Endodermal cell (in vitro differentiated cells): ENCODE results near the gene ENKUR. TPM values are rescaled to one million over a fixed set of nuclear protein-coding genes. Genes with fewer than 3 reads are reported as not detected.

Experiments used
- DNase-seq: peaks from one replicate; pipeline ENCODE4 v3.0.0-alpha.2; 2017
- H3K27ac ChIP-seq: 2 replicates; pipeline ENCODE4 v1.5.1; 2013; ENCODE audit warnings: mild to moderate bottlenecking, low read depth, low read length, moderate library complexity
- H3K27me3 ChIP-seq: 2 replicates; pipeline ENCODE4 v1.6.1; 2013; ENCODE audit warnings: mild to moderate bottlenecking, low read length, moderate library complexity; ENCODE audit not compliant: insufficient read depth, control insufficient read depth, poor library complexity, severe bottlenecking
- H3K36me3 ChIP-seq: 2 replicates; pipeline ENCODE4 v1.7.0; 2013; ENCODE audit warnings: mild to moderate bottlenecking, low read length, moderate library complexity; ENCODE audit not compliant: control insufficient read depth, insufficient read depth
- H3K4me1 ChIP-seq: one replicate; pipeline ENCODE4 v1.7.0; 2013; ENCODE audit warnings: low read length; ENCODE audit not compliant: control insufficient read depth, insufficient read depth
- H3K4me3 ChIP-seq: 2 replicates; pipeline ENCODE4 v1.5.1; 2013; ENCODE audit warnings: mild to moderate bottlenecking, low read length, moderate library complexity
- H3K9ac ChIP-seq: 2 replicates; pipeline ENCODE4 v1.6.1; 2013; ENCODE audit warnings: mild to moderate bottlenecking, low read length, moderate library complexity; ENCODE audit not compliant: poor library complexity, severe bottlenecking; ENCODE audit errors: extremely low read depth
- H3K9me3 ChIP-seq: 2 replicates; pipeline ENCODE4 v1.6.1; 2013; ENCODE audit warnings: mild to moderate bottlenecking, low read length, moderate library complexity; ENCODE audit not compliant: control insufficient read depth
- H3K27ac Mint-ChIP-seq: 2 replicates; pipeline ENCODE4 v1.8.0; 2020; ENCODE audit warnings: mixed read lengths
- H3K27me3 Mint-ChIP-seq: 2 replicates; pipeline ENCODE4 v1.8.0; 2021; ENCODE audit warnings: mild to moderate bottlenecking, mixed read lengths; ENCODE audit not compliant: insufficient read depth
- H3K36me3 Mint-ChIP-seq: 2 replicates; pipeline ENCODE4 v1.8.0; 2020; ENCODE audit warnings: low read depth, mixed read lengths
- H3K4me1 Mint-ChIP-seq: 2 replicates; pipeline ENCODE4 v1.8.0; 2020; ENCODE audit warnings: mixed read lengths
- H3K4me3 Mint-ChIP-seq: 2 replicates; pipeline ENCODE4 v1.8.0; 2020; ENCODE audit warnings: mild to moderate bottlenecking, moderate library complexity, mixed read lengths
- H3K9me3 Mint-ChIP-seq: 2 replicates; pipeline ENCODE4 v1.8.0; 2020; ENCODE audit warnings: mild to moderate bottlenecking, mixed read lengths
- CTCF ChIP-seq: fragments of 200-600 bp; sonication (generic); conservative IDR thresholded peaks from 2 replicates; pipeline ENCODE4 v1.5.0; 2021; ENCODE audit warnings: antibody characterized with exemption, mild to moderate bottlenecking
- WGBS, 2 experiments: methylation state at CpG; one replicate each; pipeline versions ENCODE4 v1.1.5 to v1.1.7; 2013; ENCODE audit warnings: missing lambda C conversion rate in 2 of 2, mixed read lengths in 1 of 2; ENCODE audit not compliant: insufficient coverage in 1 of 2, insufficient read length in 1 of 2; 5-methylcytosine and 5-hydroxymethylcytosine counted together
- total RNA-seq, 2 donors: library from RNA; stranded (reverse); fragmentation: NEBNext Ultra II Directional in 1 of 2; extraction: Animal tissue kit (Norgen Biotek cat#: 25700) in 1 of 2; gene quantifications; 2 replicates in 1 of 2; 3 replicates in 1 of 2; pipeline ENCODE4 v1.2.1, GENCODE V29; 2021

Gene ENKUR
- total RNA-seq, 2 donors from 2014 or later, result not detected

DNA sequence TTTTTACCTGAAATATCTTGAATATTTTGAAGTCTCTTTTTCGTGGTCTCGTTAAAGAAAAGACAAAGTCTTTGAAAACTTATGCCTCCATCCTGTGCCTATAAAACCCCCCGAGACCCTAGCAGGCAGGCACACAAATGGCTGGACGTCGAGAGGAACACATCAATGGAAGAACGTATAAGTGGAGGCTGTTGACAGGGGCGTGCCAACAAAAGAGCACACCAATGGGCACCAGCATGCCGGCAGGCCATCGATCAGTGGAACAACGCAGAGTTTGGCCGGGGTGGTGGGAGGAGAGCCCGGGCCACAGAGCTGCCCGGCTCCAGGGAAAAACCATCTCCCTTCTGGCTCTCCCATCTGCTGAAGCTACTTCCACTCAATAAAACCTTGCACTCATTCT lies 24.7 kb downstream of the ENKUR start:
- Histone ChIP-seq H3K4me3 (no peak overlapping the region), H3K36me3 (no peaks in the 10 kb centered on the region), H3K9ac (no peak overlapping the region), H3K4me1 (no peaks in the 10 kb centered on the region), H3K9me3 (no peaks in the 10 kb centered on the region), H3K27ac (no peak overlapping the region), H3K27me3 (no peaks in the 10 kb centered on the region)
- WGBS, 2 experiments, result 93 to 97% methylated on average over 9 to 13 of the region's 13 CpGs
- Mint-ChIP-seq H3K4me3 (no peak overlapping the region), H3K36me3 (no peaks in the 10 kb centered on the region), H3K4me1 (no peaks in the 10 kb centered on the region), H3K27me3 (peaks cover 1% of the 10 kb centered on the region), H3K9me3 (no peaks in the 10 kb centered on the region), H3K27ac (no peak overlapping the region)
- no peak for TF ChIP-seq CTCF
- DNase-seq, result no peak

- no peaks in the 10 kb centered on the region for H3K4me1 ChIP-seq
- no peaks in the 10 kb centered on the region for H3K36me3 Mint-ChIP-seq
- no peak for DNase-seq
- no peak overlapping the region for H3K4me3 Mint-ChIP-seq
- H3K9me3 ChIP-seq, result no peaks in the 10 kb centered on the region
- no peak overlapping the region for H3K27ac ChIP-seq
- peaks cover 1% of the 10 kb centered on the region for H3K27me3 Mint-ChIP-seq
- no peaks in the 10 kb centered on the region for H3K27me3 ChIP-seq
- no peaks in the 10 kb centered on the region for H3K36me3 ChIP-seq
- TF ChIP-seq CTCF, result no peak
- H3K4me3 ChIP-seq, result no peak overlapping the region
- no peak overlapping the region for H3K27ac Mint-ChIP-seq
- no peak overlapping the region for H3K9ac ChIP-seq
- no peaks in the 10 kb centered on the region for H3K9me3 Mint-ChIP-seq
- no peaks in the 10 kb centered on the region for H3K4me1 Mint-ChIP-seq
- whole genome bisulfite sequencing, 2 experiments, result no CpG with 5 or more reads among the region's 1 CpG
These were observed 26.1 kb downstream of the ENKUR start for GRCh38 chr10:24989867-24990266.

DNA sequence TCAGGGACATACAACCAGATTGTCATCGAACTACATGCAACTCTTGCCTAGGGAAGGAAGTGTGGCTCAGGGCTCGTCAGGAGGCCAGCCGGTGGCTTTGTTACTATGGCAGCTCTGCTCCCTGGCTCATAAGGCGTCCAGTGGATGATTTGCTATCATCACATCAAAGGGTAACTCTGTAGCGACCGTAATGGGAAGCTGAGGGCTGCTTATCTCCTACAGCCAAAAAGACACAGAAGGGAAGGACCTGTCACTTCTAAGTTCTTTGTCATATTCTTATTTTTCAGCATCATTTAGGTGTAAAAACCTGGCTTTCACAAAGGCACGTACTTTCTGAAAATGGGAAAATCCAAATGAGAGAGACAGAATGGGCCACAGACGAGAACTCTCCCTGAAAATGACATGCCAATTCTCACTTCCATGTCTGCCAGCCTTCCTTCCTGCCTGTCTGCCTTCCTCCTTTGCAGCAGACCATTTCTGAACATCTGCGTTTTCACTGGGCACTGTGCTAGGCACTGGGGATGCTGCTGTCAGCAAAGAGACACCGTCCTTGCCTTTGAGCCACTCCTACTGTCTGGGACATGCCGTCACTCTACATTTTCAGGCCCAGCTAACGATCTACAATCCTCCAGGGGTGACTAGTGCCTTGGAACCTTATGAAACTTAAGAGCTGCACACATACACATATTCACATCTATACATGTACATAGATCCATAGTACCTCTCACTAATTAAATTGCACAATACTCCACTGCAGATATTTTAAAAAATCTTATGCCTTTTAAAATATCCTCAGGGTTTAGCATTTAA lies 26.9 kb downstream of the ENKUR start:
- Histone ChIP-seq H3K9ac (no peak overlapping the region), H3K4me1 (no peaks in the 10 kb centered on the region), H3K9me3 (no peaks in the 10 kb centered on the region), H3K36me3 (no peaks in the 10 kb centered on the region), H3K27me3 (no peaks in the 10 kb centered on the region), H3K27ac (no peak overlapping the region), H3K4me3 (no peak overlapping the region)
- no peaks in the 10 kb centered on the region for H3K36me3 Mint-ChIP-seq
- DNase-seq, result no peak
- WGBS, 2 experiments, result 82 to 89% methylated on average over 9 to 12 of the region's 12 CpGs
- peaks cover 1% of the 10 kb centered on the region for H3K27me3 Mint-ChIP-seq
- H3K9me3 Mint-ChIP-seq, result no peaks in the 10 kb centered on the region
- H3K4me3 Mint-ChIP-seq, result no peak overlapping the region
- no peak for TF ChIP-seq CTCF
- H3K27ac Mint-ChIP-seq, result no peak overlapping the region
- no peaks in the 10 kb centered on the region for H3K4me1 Mint-ChIP-seq
